SU-DHL-6 (cell line): ENCODE data around the gene RPS17.
"Not testable (repeated sequence)": the region's sequence is repeated elsewhere in the genome, so short reads cannot be mapped to it uniquely, and the experiment has no call there.

ENCODE experiments used
- EZH2phosphoT487 ChIP-seq: fragments of 200-600 bp; sonication (generic), shearing (Covaris generic); conservative IDR thresholded peaks from 2 replicates; pipeline ENCODE4 v1.6.1; 2018; ENCODE audit warnings: mild to moderate bottlenecking, antibody characterized with exemption, low read length, moderate library complexity, mixed read lengths
- TF ChIP-seq, protein P1 (sequence below): fragments of 200-600 bp; sonication (generic); IDR thresholded peaks from one replicate; pipeline ENCODE4 v1.5.1; 2017; ENCODE audit warnings: antibody characterized with exemption, mild to moderate bottlenecking, low read length, moderate library complexity; ENCODE audit not compliant: insufficient read depth, poor library complexity, severe bottlenecking

DNA sequence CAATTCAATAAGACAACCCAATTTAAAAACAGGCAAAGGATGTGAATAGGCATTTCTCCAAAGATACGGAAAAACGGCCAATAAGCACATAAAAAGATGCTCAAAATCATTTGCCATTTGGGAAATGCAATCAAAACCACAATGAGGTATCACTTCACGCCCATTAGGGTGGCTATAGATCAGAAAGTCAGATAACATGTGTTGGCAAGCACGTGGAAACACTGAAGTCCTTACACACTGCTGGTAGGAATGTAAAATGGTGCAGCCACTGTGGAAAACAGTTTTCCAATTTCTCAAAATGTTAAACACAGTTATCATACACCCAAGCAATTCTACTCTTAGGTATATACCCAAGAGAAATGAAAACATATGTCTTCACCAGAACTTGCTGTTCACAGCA lies 39.5 kb downstream of the RPS17 start:
- TF ChIP-seq, protein P1, sequence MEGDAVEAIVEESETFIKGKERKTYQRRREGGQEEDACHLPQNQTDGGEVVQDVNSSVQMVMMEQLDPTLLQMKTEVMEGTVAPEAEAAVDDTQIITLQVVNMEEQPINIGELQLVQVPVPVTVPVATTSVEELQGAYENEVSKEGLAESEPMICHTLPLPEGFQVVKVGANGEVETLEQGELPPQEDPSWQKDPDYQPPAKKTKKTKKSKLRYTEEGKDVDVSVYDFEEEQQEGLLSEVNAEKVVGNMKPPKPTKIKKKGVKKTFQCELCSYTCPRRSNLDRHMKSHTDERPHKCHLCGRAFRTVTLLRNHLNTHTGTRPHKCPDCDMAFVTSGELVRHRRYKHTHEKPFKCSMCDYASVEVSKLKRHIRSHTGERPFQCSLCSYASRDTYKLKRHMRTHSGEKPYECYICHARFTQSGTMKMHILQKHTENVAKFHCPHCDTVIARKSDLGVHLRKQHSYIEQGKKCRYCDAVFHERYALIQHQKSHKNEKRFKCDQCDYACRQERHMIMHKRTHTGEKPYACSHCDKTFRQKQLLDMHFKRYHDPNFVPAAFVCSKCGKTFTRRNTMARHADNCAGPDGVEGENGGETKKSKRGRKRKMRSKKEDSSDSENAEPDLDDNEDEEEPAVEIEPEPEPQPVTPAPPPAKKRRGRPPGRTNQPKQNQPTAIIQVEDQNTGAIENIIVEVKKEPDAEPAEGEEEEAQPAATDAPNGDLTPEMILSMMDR: not testable (repeated sequence)
- not testable (repeated sequence) for TF ChIP-seq EZH2phosphoT487
